Esophagus squamous epithelium (tissue), 5 donors: Measurements from ENCODE around the gene CTTNBP2. TPM values are rescaled to one million over a fixed set of nuclear protein-coding genes. Genes with fewer than 3 reads are reported as not detected.

Experiments
- DNase-seq: peaks from one replicate; lab custom pipeline; 2025; lab: John Stamatoyannopoulos, UW
- H3K27ac ChIP-seq, 4 donors: fragments of 200-600 bp; sonication (generic); one replicate each; pipeline ENCODE4 v1.5.1; 2016 to 2019; ENCODE audit warnings: mild to moderate bottlenecking in 1 of 4
- H3K27me3 ChIP-seq, 4 donors: fragments of 200-600 bp; sonication (generic); 1 replicate in 3 of 4; 2 replicates in 1 of 4; pipeline versions ENCODE4 v1.5.1 to v1.6.0; 2017 to 2021; ENCODE audit warnings: antibody characterized with exemption in 1 of 4
- H3K36me3 ChIP-seq, 3 donors: fragments of 200-600 bp; sonication (generic); one replicate each; pipeline ENCODE4 v1.5.1; 2016 to 2019
- H3K4me1 ChIP-seq, 3 donors: fragments of 200-600 bp; sonication (generic); one replicate each; pipeline ENCODE4 v1.5.1; 2017 to 2019
- H3K4me3 ChIP-seq, 4 donors: fragments of 200-600 bp; sonication (generic); 1 replicate in 3 of 4; 2 replicates in 1 of 4; pipeline ENCODE4 v1.5.1; 2016 to 2019; ENCODE audit warnings: mild to moderate bottlenecking in 2 of 4, moderate library complexity in 1 of 4
- H3K9me3 ChIP-seq, 3 donors: fragments of 200-600 bp; sonication (generic); one replicate each; pipeline ENCODE4 v1.5.1; 2016 to 2019
- CTCF ChIP-seq, 6 experiments: fragments of 450-650 bp in 4 of 6; fragments of 200-600 bp in 2 of 6; sonication (generic) in 2 of 6; IDR thresholded peaks; one replicate each; pipeline ENCODE4 v1.5.1; 2016 to 2019; ENCODE audit warnings: antibody characterized with exemption in 6 of 6, mild to moderate bottlenecking in 4 of 6, moderate library complexity in 4 of 6
- POLR2A ChIP-seq, 4 donors: fragments of 450-650 bp; IDR thresholded peaks; one replicate each; pipeline ENCODE4 v1.6.1; 2017; ENCODE audit warnings: antibody characterized with exemption in 4 of 4, mild to moderate bottlenecking in 4 of 4, moderate library complexity in 3 of 4
- WGBS, 2 donors: methylation state at CpG; one replicate each; pipeline ENCODE4 v1.1.5; 2018; 5-methylcytosine and 5-hydroxymethylcytosine counted together
- intact Hi-C: fragments of 100-400 bp; cut with DNase I; formaldehyde crosslinking; loops from one replicate; pipeline ENCODE4 v1.15.0; 2022
- total RNA-seq, 4 donors: library from RNA; depleted of rRNA; stranded (reverse); fragments of >200 nt; gene quantifications; one replicate each; pipeline ENCODE4 v1.1.0, GENCODE V29; 2016
- donor health status: DM: yes; HTN: yes; CAD: no.

Gene CTTNBP2
- total RNA-seq, 4 donors from 2014 or later = 8.5 to 31.5 (median 19.6) TPM

DNA sequence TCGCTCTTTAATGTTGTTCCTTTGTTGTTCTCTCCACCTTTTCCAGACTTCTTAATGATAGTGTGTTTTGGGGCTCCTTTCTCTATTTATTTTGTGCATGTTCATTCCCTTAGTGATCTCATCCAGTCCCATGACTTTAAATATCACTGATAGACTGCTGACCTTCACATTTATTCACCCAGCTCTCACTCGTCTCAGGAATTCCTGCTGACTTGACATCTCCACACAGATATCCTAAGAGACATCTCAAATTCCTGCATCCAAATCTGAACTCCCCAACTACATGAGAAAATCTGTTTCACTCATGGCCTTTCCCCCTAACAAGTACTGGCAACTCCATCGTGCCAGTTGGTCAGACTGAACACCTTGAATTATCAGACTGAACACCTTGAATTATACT, 111.2 kb downstream of the CTTNBP2 start:
- H3K4me1 ChIP-seq = no peaks in the 10 kb centered on the region
- H3K27me3 ChIP-seq = no peaks in the 10 kb centered on the region
- H3K9me3 ChIP-seq = no peaks in the 10 kb centered on the region
- intact Hi-C loops = no loop called here
- H3K36me3 ChIP-seq = peaks cover 0 to 88% (median 0%) of the 10 kb centered on the region in 3 donors
- no peak overlapping the region for H3K4me3 ChIP-seq
- H3K27ac ChIP-seq = no peak overlapping the region
- TF ChIP-seq POLR2A (IDR thresholded peaks at IDR 0.05) (no peak), CTCF (IDR thresholded peaks at IDR 0.05) (no peak)
- DNase-seq = no peak
- WGBS, 2 donors = 84 to 86% methylated on average over 3 of the region's 3 CpGs

GRCh38 chr7:117759950-117760640, 113.1 kb downstream of the CTTNBP2 start:
- no peaks in the 10 kb centered on the region for H3K9me3 ChIP-seq
- DNase-seq = no peak
- no peaks in the 10 kb centered on the region for H3K27me3 ChIP-seq
- intact Hi-C loops = loop anchor here (10.0 kb wide), 1 partner anchor 355 kb away; no protein-coding TSS in a partner anchor
- peaks cover 0 to 88% (median 4%) of the 10 kb centered on the region in 3 donors for H3K36me3 ChIP-seq
- no peak overlapping the region for H3K4me3 ChIP-seq
- WGBS, 2 donors = 82 to 88% methylated on average over 9 of the region's 9 CpGs
- H3K27ac ChIP-seq = no peak overlapping the region
- TF ChIP-seq CTCF (IDR thresholded peaks at IDR 0.05) (no peak), POLR2A (IDR thresholded peaks at IDR 0.05) (no peak)
- H3K4me1 ChIP-seq = no peaks in the 10 kb centered on the region

DNA sequence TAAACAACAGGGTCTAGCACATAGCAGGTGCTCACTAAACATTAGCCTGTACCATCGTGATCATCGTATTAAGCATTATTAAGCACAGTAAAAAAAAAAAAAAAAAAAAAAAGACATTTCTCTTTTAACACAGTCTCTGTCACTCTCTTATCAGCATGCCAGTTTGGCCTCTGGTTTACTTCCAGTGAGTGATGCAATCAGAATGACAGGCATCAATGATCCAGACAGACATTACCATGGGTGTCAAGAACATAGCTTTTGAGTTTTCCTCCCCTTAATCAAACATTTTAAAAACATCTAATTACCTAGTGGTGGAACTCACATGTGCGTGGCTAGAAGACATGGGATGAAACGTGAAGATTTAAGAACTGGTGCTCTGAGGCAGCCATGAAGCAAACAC, 115.8 kb downstream of the CTTNBP2 start:
- Histone ChIP-seq H3K36me3 (peaks cover 0 to 90% (median 4%) of the 10 kb centered on the region in 3 donors), H3K27ac (no peak overlapping the region), H3K27me3 (no peaks in the 10 kb centered on the region), H3K9me3 (no peaks in the 10 kb centered on the region), H3K4me1 (no peaks in the 10 kb centered on the region), H3K4me3 (no peak overlapping the region)
- intact Hi-C loops = loop anchor here (10.0 kb wide), 1 partner anchor 357 kb away; no protein-coding TSS in a partner anchor
- TF ChIP-seq CTCF (IDR thresholded peaks at IDR 0.05) (no peak), POLR2A (IDR thresholded peaks at IDR 0.05) (no peak)
- no peak for DNase-seq
- 88 to 96% methylated on average over 4 of the region's 4 CpGs for WGBS, 2 donors

DNA sequence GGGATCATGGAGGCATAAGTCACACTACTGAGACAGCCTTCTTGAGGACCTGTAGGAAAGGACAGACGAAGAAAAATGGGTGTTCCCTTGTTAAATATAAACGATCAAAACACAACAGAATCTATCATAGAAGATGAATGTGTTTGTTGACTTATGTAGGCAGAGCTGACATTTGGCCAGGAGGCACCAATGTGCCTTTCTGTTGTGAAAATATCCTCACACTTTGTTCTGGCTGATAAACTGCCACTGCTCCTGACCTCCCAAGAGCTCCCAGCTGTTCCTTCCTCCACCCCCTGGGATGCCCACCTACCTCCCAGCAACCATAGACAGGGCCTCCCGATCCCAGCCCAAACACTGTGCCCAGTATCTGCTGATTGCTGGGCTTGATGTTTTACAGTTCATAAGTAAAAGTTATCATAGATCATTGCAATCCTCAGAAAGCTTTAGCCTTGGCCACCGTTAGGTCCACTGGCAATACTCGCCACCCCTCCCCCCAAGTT, 116.6 kb downstream of the CTTNBP2 start:
- Histone ChIP-seq H3K27me3 (no peaks in the 10 kb centered on the region), H3K27ac (no peak overlapping the region), H3K4me1 (no peaks in the 10 kb centered on the region), H3K4me3 (no peak overlapping the region), H3K9me3 (no peaks in the 10 kb centered on the region), H3K36me3 (peaks cover 0 to 82% (median 4%) of the 10 kb centered on the region in 3 donors)
- 70 to 87% methylated on average over 5 of the region's 5 CpGs for WGBS, 2 donors
- intact Hi-C loops = loop anchor here (10.0 kb wide), 1 partner anchor 358 kb away; no protein-coding TSS in a partner anchor
- no peak for DNase-seq
- TF ChIP-seq POLR2A (IDR thresholded peaks at IDR 0.05) = no peak
- no peak for TF ChIP-seq CTCF (IDR thresholded peaks at IDR 0.05)

DNA sequence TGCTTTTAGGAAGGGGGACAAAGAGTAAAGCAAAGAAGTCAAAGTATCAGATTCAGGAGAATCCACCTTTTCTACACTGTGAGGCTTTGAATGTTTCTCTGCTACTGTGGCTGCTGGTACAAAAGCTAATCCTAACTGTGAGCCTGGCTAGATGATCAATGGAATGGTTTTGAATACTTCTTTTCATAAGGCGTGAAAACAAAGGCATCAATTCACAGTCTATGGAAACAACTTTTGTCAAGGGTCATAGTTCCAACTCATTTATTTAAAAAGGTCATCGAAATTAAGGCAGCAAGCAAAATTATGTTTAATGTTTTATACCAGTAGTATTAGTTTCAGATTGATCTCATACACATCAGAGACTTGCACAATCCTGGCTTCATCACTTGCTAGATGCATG, 118.1 kb downstream of the CTTNBP2 start:
- 82 to 84% methylated on average over 2 of the region's 2 CpGs for WGBS, 2 donors
- Histone ChIP-seq H3K36me3 (peaks cover 0 to 69% (median 4%) of the 10 kb centered on the region in 3 donors), H3K27ac (no peak overlapping the region), H3K9me3 (no peaks in the 10 kb centered on the region), H3K4me1 (no peaks in the 10 kb centered on the region), H3K27me3 (no peaks in the 10 kb centered on the region), H3K4me3 (no peak overlapping the region)
- DNase-seq = no peak
- TF ChIP-seq CTCF (IDR thresholded peaks at IDR 0.05) = no peak
- TF ChIP-seq POLR2A (IDR thresholded peaks at IDR 0.05) = no peak
- intact Hi-C loops = loop anchor here (10.0 kb wide), 1 partner anchor 360 kb away; no protein-coding TSS in a partner anchor
